Trophoblast cell (in vitro differentiated cells and primary cell): Measurements from ENCODE around the gene U2AF2.

Source experiments
- DNase-seq, 2 donors: peaks; one replicate each; pipeline ENCODE4 v3.0.0-alpha.2; 2016
- H2AFZ ChIP-seq: 2 replicates; pipeline ENCODE4 v1.6.1; 2013; ENCODE audit warnings: low read length, moderate library complexity, mild to moderate bottlenecking; ENCODE audit not compliant: insufficient read depth, poor library complexity
- H2AK5ac ChIP-seq: 2 replicates; pipeline ENCODE4 v1.6.1; 2013; ENCODE audit warnings: mild to moderate bottlenecking, low read length
- H2BK120ac ChIP-seq: 2 replicates; pipeline ENCODE4 v1.6.1; 2013; ENCODE audit warnings: low read length, mild to moderate bottlenecking, moderate library complexity; ENCODE audit not compliant: insufficient read depth, poor library complexity
- H2BK12ac ChIP-seq: 2 replicates; pipeline ENCODE4 v1.6.1; 2013; ENCODE audit warnings: mild to moderate bottlenecking, low read length, moderate library complexity
- H2BK5ac ChIP-seq: 2 replicates; pipeline ENCODE4 v1.6.1; 2013; ENCODE audit warnings: low read length, low read depth, moderate library complexity, mild to moderate bottlenecking; ENCODE audit not compliant: poor library complexity
- H3K14ac ChIP-seq: 2 replicates; pipeline ENCODE4 v1.6.1; 2013; ENCODE audit warnings: mild to moderate bottlenecking, low read length
- H3K18ac ChIP-seq: 2 replicates; pipeline ENCODE4 v1.6.1; 2013; ENCODE audit warnings: mild to moderate bottlenecking, low read length
- H3K23ac ChIP-seq: 2 replicates; pipeline ENCODE4 v1.6.1; 2013; ENCODE audit warnings: low read length
- H3K27ac ChIP-seq: 2 replicates; pipeline ENCODE4 v1.5.1; 2013; ENCODE audit warnings: low read depth, mild to moderate bottlenecking, inconsistent platforms, low read length, moderate library complexity
- H3K27me3 ChIP-seq: 2 replicates; pipeline ENCODE4 v1.6.1; 2013; ENCODE audit warnings: inconsistent platforms, mild to moderate bottlenecking, low read length, moderate library complexity; ENCODE audit not compliant: insufficient read depth
- H3K36me3 ChIP-seq, 2 experiments: 1 replicate in 1 of 2; 2 replicates in 1 of 2; pipeline ENCODE4 v1.6.1; 2013; ENCODE audit warnings: low read length in 2 of 2, mild to moderate bottlenecking in 2 of 2, moderate library complexity in 1 of 2; ENCODE audit not compliant: insufficient read depth in 2 of 2, control insufficient read depth in 1 of 2
- H3K4ac ChIP-seq: 2 replicates; pipeline ENCODE4 v1.6.1; 2013; ENCODE audit warnings: low read depth, mild to moderate bottlenecking, low read length, moderate library complexity
- H3K4me1 ChIP-seq, 2 experiments: 1 replicate in 1 of 2; 2 replicates in 1 of 2; pipeline ENCODE4 v1.6.1; 2013; ENCODE audit warnings: low read length in 2 of 2, mild to moderate bottlenecking in 2 of 2, moderate library complexity in 1 of 2; ENCODE audit not compliant: insufficient read depth in 2 of 2, control insufficient read depth in 1 of 2
- H3K4me2 ChIP-seq: 2 replicates; pipeline ENCODE4 v1.6.1; 2013; ENCODE audit warnings: inconsistent platforms, mild to moderate bottlenecking, low read length, moderate library complexity
- H3K4me3 ChIP-seq: 2 replicates; pipeline ENCODE4 v1.5.1; 2013; ENCODE audit warnings: mild to moderate bottlenecking, low read depth, low read length, inconsistent platforms
- H3K79me1 ChIP-seq: one replicate; pipeline ENCODE4 v1.6.1; 2013; ENCODE audit warnings: low read length
- H3K79me2 ChIP-seq: 2 replicates; pipeline ENCODE4 v1.6.1; 2013; ENCODE audit warnings: low read length, mild to moderate bottlenecking; ENCODE audit not compliant: control insufficient read depth, insufficient read depth, poor library complexity
- H3K9ac ChIP-seq: 2 replicates; pipeline ENCODE4 v1.6.1; 2013; ENCODE audit warnings: mild to moderate bottlenecking, low read length
- H3K9me3 ChIP-seq: 2 replicates; pipeline ENCODE4 v1.6.1; 2013; ENCODE audit warnings: low read depth, mild to moderate bottlenecking, control low read depth, inconsistent platforms, low read length; ENCODE audit not compliant: insufficient read depth
- H4K12ac ChIP-seq: 2 replicates; pipeline ENCODE4 v1.6.1; 2013; ENCODE audit warnings: low read depth, mild to moderate bottlenecking, low read length, moderate library complexity
- H4K8ac ChIP-seq: 2 replicates; pipeline ENCODE4 v1.6.1; 2013; ENCODE audit warnings: low read depth, mild to moderate bottlenecking, low read length, moderate library complexity
- H4K91ac ChIP-seq: one replicate; pipeline ENCODE4 v1.6.1; 2013; ENCODE audit warnings: low read depth, mild to moderate bottlenecking, low read length, moderate library complexity
- WGBS: extraction: QIAGEN DNeasy Blood & Tissue Kit; methylation state at CpG from one replicate; pipeline ENCODE4 v1.1.7; 2013; ENCODE audit warnings: missing lambda C conversion rate; ENCODE audit not compliant: insufficient read length, insufficient coverage; ENCODE audit errors: extremely low coverage; 5-methylcytosine and 5-hydroxymethylcytosine counted together

U2AF2 gene

DNA sequence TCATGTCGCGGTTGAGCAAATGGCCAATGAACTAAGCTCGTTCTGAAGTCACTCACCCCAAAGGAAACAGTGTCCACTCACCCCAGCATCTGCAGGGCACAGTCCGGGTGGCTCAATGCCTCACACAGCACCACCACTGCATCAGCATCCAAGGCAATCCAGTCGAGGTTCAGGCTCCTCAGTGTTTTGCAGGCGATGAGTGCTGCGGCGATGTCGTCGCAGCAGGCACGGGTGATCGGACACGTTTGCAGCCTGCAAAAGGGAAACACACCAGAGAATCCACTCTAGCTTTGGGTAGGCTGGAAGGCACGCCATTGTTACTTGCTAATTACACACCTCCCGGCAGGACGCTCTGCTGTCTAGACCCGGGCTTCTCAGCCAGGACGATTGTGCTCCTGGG lies 56.9 kb downstream of the U2AF2 start:
- H3K4me1 ChIP-seq: no peaks in the 10 kb centered on the region
- no peaks in the 10 kb centered on the region for H3K79me2 ChIP-seq
- H3K27me3 ChIP-seq: no peaks in the 10 kb centered on the region
- H3K4me2 ChIP-seq: no peak overlapping the region
- no peak overlapping the region for H3K18ac ChIP-seq
- H3K14ac ChIP-seq: no peak overlapping the region
- H4K91ac ChIP-seq: no peak overlapping the region
- no peak overlapping the region for H2AFZ ChIP-seq
- no peaks in the 10 kb centered on the region for H3K36me3 ChIP-seq
- no CpG with 5 or more reads among the region's 18 CpGs for WGBS
- no peak overlapping the region for H2AK5ac ChIP-seq
- no peaks in the 10 kb centered on the region for H3K79me1 ChIP-seq
- no peak overlapping the region for H3K27ac ChIP-seq
- no peak overlapping the region for H3K23ac ChIP-seq
- H3K4me3 ChIP-seq: peak overlapping the region; percentile 42
- H4K12ac ChIP-seq: no peak overlapping the region
- no peak overlapping the region for H3K9ac ChIP-seq
- H3K9me3 ChIP-seq: peaks cover 26% of the 10 kb centered on the region
- no peak overlapping the region for H2BK120ac ChIP-seq
- no peak overlapping the region for H4K8ac ChIP-seq
- H2BK12ac ChIP-seq: no peak overlapping the region
- no peak for DNase-seq
- H3K4ac ChIP-seq: no peak overlapping the region
- no peak overlapping the region for H2BK5ac ChIP-seq

- Histone ChIP-seq H3K36me3 (no peaks in the 10 kb centered on the region), H3K4me2 (no peak overlapping the region), H3K14ac (no peak overlapping the region), H3K79me1 (no peaks in the 10 kb centered on the region), H2BK5ac (no peak overlapping the region), H3K79me2 (no peaks in the 10 kb centered on the region), H4K8ac (no peak overlapping the region), H3K27me3 (no peaks in the 10 kb centered on the region), H3K23ac (no peak overlapping the region), H2BK12ac (no peak overlapping the region), H3K4me3 (no peak overlapping the region), H3K9ac (no peak overlapping the region), H2AFZ (no peak overlapping the region), H2AK5ac (no peak overlapping the region), H4K12ac (no peak overlapping the region), H3K4ac (no peak overlapping the region), H2BK120ac (no peak overlapping the region), H3K9me3 (peaks cover 27% of the 10 kb centered on the region), H3K4me1 (no peaks in the 10 kb centered on the region), H4K91ac (no peak overlapping the region), H3K18ac (no peak overlapping the region), H3K27ac (no peak overlapping the region)
- WGBS: no CpG with 5 or more reads among the region's 3 CpGs
- DNase-seq: no peak
Measured at GRCh38 chr19:55712804-55713631, 58.2 kb downstream of the U2AF2 start.

DNA sequence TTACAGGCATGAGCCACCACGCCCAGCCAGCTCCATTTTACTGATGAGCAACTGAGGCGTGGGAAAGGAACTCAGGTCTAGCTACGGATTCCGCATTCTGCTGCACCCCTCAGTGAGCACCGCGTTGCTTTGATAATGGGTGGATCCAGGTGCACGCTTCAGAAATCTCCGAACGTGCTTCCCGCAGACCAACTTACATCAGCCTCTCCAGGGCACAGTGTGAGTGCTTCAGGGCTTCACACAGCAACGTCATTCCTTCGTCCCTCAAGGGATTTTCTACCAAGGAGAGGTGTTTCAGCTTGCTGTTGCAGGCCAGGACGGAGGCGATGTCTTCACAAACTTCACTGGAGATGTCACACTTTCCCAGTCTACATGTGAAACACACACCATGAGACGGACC lies 61.7 kb downstream of the U2AF2 start:
- no peaks in the 10 kb centered on the region for H3K79me2 ChIP-seq
- no peaks in the 10 kb centered on the region for H3K27me3 ChIP-seq
- H3K79me1 ChIP-seq: no peaks in the 10 kb centered on the region
- H4K8ac ChIP-seq: no peak overlapping the region
- no peak overlapping the region for H3K4me3 ChIP-seq
- H3K4me1 ChIP-seq: no peaks in the 10 kb centered on the region
- H2BK5ac ChIP-seq: no peak overlapping the region
- no peak overlapping the region for H2AK5ac ChIP-seq
- H3K36me3 ChIP-seq: no peaks in the 10 kb centered on the region
- no peak overlapping the region for H3K27ac ChIP-seq
- no peak overlapping the region for H3K23ac ChIP-seq
- no peak overlapping the region for H3K14ac ChIP-seq
- H2AFZ ChIP-seq: no peak overlapping the region
- no peak overlapping the region for H3K18ac ChIP-seq
- no peak overlapping the region for H2BK12ac ChIP-seq
- no peak overlapping the region for H2BK120ac ChIP-seq
- H3K4me2 ChIP-seq: no peak overlapping the region
- peak; percentile 96 for DNase-seq
- WGBS: no CpG with 5 or more reads among the region's 15 CpGs
- no peak overlapping the region for H3K4ac ChIP-seq
- no peak overlapping the region for H4K91ac ChIP-seq
- no peak overlapping the region for H4K12ac ChIP-seq
- H3K9me3 ChIP-seq: peaks cover 32% of the 10 kb centered on the region
- no peak overlapping the region for H3K9ac ChIP-seq

DNA sequence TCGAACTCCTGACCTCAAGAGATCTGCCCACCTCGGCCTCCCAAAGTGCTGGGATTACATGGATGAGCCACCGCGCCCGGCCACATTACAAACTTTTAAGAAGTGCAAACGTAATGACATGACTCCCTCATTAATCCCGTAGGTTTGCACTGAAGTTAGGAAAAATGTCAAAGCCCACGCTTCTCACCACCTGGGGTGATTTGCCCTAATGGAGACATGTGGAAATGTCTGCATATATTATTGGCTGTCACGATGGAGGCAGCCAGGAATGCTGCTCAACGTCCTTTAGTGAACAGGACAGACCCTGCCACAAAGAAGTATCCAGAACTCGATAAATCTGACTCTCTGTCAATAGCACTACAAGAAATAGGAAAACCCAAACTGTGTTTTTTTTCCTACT lies 62.4 kb downstream of the U2AF2 start:
- no peak overlapping the region for H3K18ac ChIP-seq
- no CpG with 5 or more reads among the region's 11 CpGs for WGBS

More for the DNA sequence above, 62.4 kb downstream of the U2AF2 start:
- H3K14ac ChIP-seq: no peak overlapping the region
- peaks cover 30% of the 10 kb centered on the region for H3K9me3 ChIP-seq
- no peak overlapping the region for H4K12ac ChIP-seq
- no peak overlapping the region for H4K91ac ChIP-seq
- H3K4me2 ChIP-seq: no peak overlapping the region
- no peaks in the 10 kb centered on the region for H3K79me1 ChIP-seq
- no peak overlapping the region for H4K8ac ChIP-seq
- DNase-seq: peak; percentile 70 to 80
- no peak overlapping the region for H3K4me3 ChIP-seq
- H3K36me3 ChIP-seq: no peaks in the 10 kb centered on the region
- H2BK120ac ChIP-seq: no peak overlapping the region
- H2AFZ ChIP-seq: no peak overlapping the region
- no peaks in the 10 kb centered on the region for H3K4me1 ChIP-seq
- no peak overlapping the region for H2BK5ac ChIP-seq
- no peak overlapping the region for H3K23ac ChIP-seq
- no peaks in the 10 kb centered on the region for H3K79me2 ChIP-seq
- H2AK5ac ChIP-seq: no peak overlapping the region
- H3K4ac ChIP-seq: no peak overlapping the region
- H3K9ac ChIP-seq: no peak overlapping the region
- H3K27ac ChIP-seq: no peak overlapping the region
- H2BK12ac ChIP-seq: no peak overlapping the region
- H3K27me3 ChIP-seq: no peaks in the 10 kb centered on the region
